HepG2 (cell line): ENCODE results near the gene MSI2.

Source experiments
- HMG20B ChIP-seq: conservative IDR thresholded peaks from 2 replicates; pipeline ENCODE4 v1.6.1; 2016; ENCODE audit warnings: missing genetic modification reagents, missing compliant biosample characterization
- MAZ ChIP-seq, 2 experiments: sonication (generic) in 1 of 2; formaldehyde crosslinking in 1 of 2; IDR thresholded peaks; 2 replicates each; pipeline versions ENCODE4 v1.5.0 to v1.6.1; 2012 to 2020; ENCODE audit warnings: low read depth in 2 of 2, mild to moderate bottlenecking in 2 of 2, borderline replicate concordance in 1 of 2, improper control_type of control experiment in 1 of 2, low read length in 1 of 2, missing genetic modification reagents in 1 of 2, moderate library complexity in 1 of 2
- POLR2AphosphoS2 ChIP-seq: IDR thresholded peaks from 2 replicates; pipeline ENCODE4 v1.6.1; 2011; ENCODE audit warnings: low read depth, low read length, improper control_type of control experiment

DNA sequence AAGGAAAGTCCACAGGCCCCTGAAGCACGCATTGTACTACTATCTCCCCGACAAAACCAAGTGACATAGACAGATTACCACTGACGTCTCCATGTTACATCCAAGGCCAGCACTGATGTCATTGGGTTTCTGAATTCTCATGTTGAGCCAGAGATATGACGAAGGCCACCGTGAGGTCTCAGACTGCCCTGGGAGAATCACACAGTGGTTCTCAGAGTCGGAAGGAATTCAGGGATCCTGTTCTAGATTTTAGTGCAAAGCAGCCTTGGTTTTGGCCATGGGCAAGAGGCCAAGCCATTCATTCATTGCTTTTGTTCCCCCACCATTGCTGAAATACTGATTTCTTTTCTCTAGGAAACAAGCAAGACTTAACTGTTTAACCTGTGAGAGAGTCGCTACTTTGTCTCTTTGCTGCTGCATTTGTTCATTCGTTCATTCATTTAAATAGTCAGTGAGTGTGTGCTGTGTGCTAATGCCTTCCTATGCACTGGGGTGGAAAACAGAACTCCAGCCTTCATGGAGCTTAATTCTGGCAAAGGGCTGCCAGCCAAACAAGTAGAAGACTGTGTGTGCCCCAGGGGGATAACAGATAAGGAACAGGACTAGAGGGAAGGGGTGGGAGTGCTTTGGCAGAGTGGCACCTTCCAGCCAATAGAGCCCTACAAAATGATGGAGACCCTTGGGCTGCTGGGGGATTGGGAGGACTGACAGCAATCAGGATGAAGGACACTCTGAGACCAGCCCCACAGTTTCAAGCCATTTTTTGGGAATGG lies 222.3 kb downstream of the MSI2 start:
- TF ChIP-seq POLR2AphosphoS2 (no peak), HMG20B (CRISPR knock-in tag) (no peak), MAZ (IDR thresholded peaks at IDR 0.05; ENCODE audit: borderline replicate concordance, low read depth, low read length) (no peak), MAZ (CRISPR knock-in tag; IDR thresholded peaks at IDR 0.05; ENCODE audit: low read depth) (no peak)
